SK-N-SH treated with all-trans-retinoic acid at 6 μM for 48 hours (cell line): ENCODE data around the gene SOX6.

Experiments used
- ARNTL ChIP-seq: fragments of 450-650 bp; formaldehyde crosslinking; IDR thresholded peaks from 2 replicates; pipeline ENCODE4 v1.5.0; 2020; ENCODE audit warnings: low read depth, mild to moderate bottlenecking, moderate library complexity, borderline replicate concordance
- ESRRG ChIP-seq: fragments of 250-450 bp; sonication (Bioruptor Pico); IDR thresholded peaks from 2 replicates; pipeline ENCODE4 v1.6.1; 2021; ENCODE audit warnings: mild to moderate bottlenecking
- PPARA ChIP-seq: fragments of 250-450 bp; sonication (Bioruptor Pico); IDR thresholded peaks from 2 replicates; pipeline ENCODE4 v1.5.0; 2020; ENCODE audit warnings: mild to moderate bottlenecking, borderline replicate concordance
- RARB ChIP-seq: fragments of 250-450 bp; sonication (Bioruptor Pico); IDR thresholded peaks from 2 replicates; pipeline ENCODE4 v1.8.0; 2021; ENCODE audit warnings: mild to moderate bottlenecking, moderate library complexity
- SNAI2 ChIP-seq: fragments of 250-450 bp; sonication (Bioruptor Pico); IDR thresholded peaks from 2 replicates; pipeline ENCODE4 v1.5.0; 2020; ENCODE audit warnings: mild to moderate bottlenecking, moderate library complexity
- ZC3H10 ChIP-seq: fragments of 250-450 bp; sonication (Bioruptor Pico); IDR thresholded peaks from 2 replicates; pipeline ENCODE4 v1.5.1; 2021; ENCODE audit warnings: mild to moderate bottlenecking, moderate library complexity
- ZFP3 ChIP-seq: fragments of 250-450 bp; sonication (Bioruptor Pico); IDR thresholded peaks from 2 replicates; pipeline ENCODE4 v1.5.0; 2020; ENCODE audit warnings: mild to moderate bottlenecking, moderate library complexity
- ZFP30 ChIP-seq: fragments of 450-650 bp; formaldehyde crosslinking; IDR thresholded peaks from 2 replicates; pipeline ENCODE4 v1.5.0; 2022; ENCODE audit warnings: mild to moderate bottlenecking, moderate library complexity
- TF ChIP-seq, protein P1 (sequence below): fragments of 250-450 bp; sonication (Bioruptor Pico); IDR thresholded peaks from 2 replicates; pipeline ENCODE4 v1.5.1; 2020; ENCODE audit warnings: low read depth, mild to moderate bottlenecking, moderate library complexity
- TF ChIP-seq, protein P2 (sequence below): fragments of 250-450 bp; sonication (Bioruptor Pico); IDR thresholded peaks from 2 replicates; pipeline ENCODE4 v1.8.0; 2020; ENCODE audit warnings: mild to moderate bottlenecking, moderate library complexity, borderline replicate concordance

- TF ChIP-seq, protein P1, sequence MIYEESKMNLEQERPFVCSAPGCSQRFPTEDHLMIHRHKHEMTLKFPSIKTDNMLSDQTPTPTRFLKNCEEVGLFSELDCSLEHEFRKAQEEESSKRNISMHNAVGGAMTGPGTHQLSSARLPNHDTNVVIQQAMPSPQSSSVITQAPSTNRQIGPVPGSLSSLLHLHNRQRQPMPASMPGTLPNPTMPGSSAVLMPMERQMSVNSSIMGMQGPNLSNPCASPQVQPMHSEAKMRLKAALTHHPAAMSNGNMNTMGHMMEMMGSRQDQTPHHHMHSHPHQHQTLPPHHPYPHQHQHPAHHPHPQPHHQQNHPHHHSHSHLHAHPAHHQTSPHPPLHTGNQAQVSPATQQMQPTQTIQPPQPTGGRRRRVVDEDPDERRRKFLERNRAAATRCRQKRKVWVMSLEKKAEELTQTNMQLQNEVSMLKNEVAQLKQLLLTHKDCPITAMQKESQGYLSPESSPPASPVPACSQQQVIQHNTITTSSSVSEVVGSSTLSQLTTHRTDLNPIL: no peak
- TF ChIP-seq PPARA (CRISPR knock-in tag) (no peak), ARNTL (CRISPR knock-in tag) (no peak), RARB (CRISPR knock-in tag) (no peak), ZFP30 (CRISPR knock-in tag) (no peak), SNAI2 (no peak), ESRRG (CRISPR knock-in tag) (no peak), ZC3H10 (CRISPR knock-in tag) (no peak), ZFP3 (no peak)
- TF ChIP-seq, protein P2, sequence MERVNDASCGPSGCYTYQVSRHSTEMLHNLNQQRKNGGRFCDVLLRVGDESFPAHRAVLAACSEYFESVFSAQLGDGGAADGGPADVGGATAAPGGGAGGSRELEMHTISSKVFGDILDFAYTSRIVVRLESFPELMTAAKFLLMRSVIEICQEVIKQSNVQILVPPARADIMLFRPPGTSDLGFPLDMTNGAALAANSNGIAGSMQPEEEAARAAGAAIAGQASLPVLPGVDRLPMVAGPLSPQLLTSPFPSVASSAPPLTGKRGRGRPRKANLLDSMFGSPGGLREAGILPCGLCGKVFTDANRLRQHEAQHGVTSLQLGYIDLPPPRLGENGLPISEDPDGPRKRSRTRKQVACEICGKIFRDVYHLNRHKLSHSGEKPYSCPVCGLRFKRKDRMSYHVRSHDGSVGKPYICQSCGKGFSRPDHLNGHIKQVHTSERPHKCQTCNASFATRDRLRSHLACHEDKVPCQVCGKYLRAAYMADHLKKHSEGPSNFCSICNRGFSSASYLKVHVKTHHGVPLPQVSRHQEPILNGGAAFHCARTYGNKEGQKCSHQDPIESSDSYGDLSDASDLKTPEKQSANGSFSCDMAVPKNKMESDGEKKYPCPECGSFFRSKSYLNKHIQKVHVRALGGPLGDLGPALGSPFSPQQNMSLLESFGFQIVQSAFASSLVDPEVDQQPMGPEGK (CRISPR knock-in tag): no peak
Measured at GRCh38 chr11:16341853-16342252, 14.5 kb downstream of the SOX6 start.
